Measurements from ENCODE around the gene MAPK8IP3. TPM values are rescaled to one million over a fixed set of nuclear protein-coding genes. Genes with fewer than 3 reads are reported as not detected.

MAPK8IP3 gene
- total and polyA plus RNA-seq, 8 donors = 25.5 to 244 (median 50.3) TPM

- Histone ChIP-seq H3K9me3 (no peaks in the 10 kb centered on the region), H3K27me3 (no peaks in the 10 kb centered on the region), H3K4me1 (peaks cover 0 to 6% (median 5%) of the 10 kb centered on the region in 3 donors), H3K27ac (no peak overlapping the region), H3K36me3 (no peaks in the 10 kb centered on the region), H3K4me3 (no peak overlapping the region)
- WGBS, 2 donors = 93 to 94% methylated on average over 38 of the region's 38 CpGs
- ATAC-seq = no peak
- no peak for FAIRE-seq
- TF ChIP-seq, protein P1, sequence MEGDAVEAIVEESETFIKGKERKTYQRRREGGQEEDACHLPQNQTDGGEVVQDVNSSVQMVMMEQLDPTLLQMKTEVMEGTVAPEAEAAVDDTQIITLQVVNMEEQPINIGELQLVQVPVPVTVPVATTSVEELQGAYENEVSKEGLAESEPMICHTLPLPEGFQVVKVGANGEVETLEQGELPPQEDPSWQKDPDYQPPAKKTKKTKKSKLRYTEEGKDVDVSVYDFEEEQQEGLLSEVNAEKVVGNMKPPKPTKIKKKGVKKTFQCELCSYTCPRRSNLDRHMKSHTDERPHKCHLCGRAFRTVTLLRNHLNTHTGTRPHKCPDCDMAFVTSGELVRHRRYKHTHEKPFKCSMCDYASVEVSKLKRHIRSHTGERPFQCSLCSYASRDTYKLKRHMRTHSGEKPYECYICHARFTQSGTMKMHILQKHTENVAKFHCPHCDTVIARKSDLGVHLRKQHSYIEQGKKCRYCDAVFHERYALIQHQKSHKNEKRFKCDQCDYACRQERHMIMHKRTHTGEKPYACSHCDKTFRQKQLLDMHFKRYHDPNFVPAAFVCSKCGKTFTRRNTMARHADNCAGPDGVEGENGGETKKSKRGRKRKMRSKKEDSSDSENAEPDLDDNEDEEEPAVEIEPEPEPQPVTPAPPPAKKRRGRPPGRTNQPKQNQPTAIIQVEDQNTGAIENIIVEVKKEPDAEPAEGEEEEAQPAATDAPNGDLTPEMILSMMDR (IDR thresholded peaks at IDR 0.05) = no peak
- intact Hi-C loops (cut with DNase I) = no loop called here
- peak in 2 of 6 donors; percentile 40 to 71 for DNase-seq
These were observed 82.2 kb downstream of the MAPK8IP3 start for GRCh38 chr16:1788095-1788707.

DNA sequence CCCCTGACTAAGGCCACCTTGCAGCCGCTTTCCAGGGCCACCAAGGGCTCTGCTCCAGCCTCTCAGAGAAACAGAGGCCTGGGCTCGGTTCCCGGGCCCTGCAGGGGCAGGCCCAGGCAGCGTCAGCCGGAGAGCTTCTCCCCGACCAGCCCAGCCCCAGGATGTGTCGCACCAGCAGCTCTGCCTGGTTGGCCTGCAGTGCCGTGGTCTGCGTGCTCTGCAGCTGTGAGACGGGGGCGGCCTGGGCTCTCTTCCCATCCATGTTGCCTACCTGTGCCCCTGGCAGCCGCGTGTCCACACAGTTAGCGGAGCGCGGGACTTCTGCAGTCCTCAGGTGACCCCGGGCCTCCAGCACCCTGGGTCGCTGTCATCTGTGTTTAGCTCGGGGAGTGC is 82.7 kb downstream of the MAPK8IP3 start:
- DNase-seq = peak in 2 of 6 donors; percentile 36 to 74
- no peaks in the 10 kb centered on the region for H3K27me3 ChIP-seq
- no peak overlapping the region for H3K27ac ChIP-seq
- intact Hi-C loops (cut with DNase I) = no loop called here
- ATAC-seq = no peak
- FAIRE-seq = no peak
- TF ChIP-seq, protein P1 (IDR thresholded peaks at IDR 0.05) = no peak
- no peaks in the 10 kb centered on the region for H3K36me3 ChIP-seq
- no peaks in the 10 kb centered on the region for H3K9me3 ChIP-seq
- peaks cover 3 to 11% (median 5%) of the 10 kb centered on the region in 3 donors for H3K4me1 ChIP-seq
- WGBS, 2 donors = 81 to 82% methylated on average over 19 of the region's 19 CpGs
- no peak overlapping the region for H3K4me3 ChIP-seq

DNA sequence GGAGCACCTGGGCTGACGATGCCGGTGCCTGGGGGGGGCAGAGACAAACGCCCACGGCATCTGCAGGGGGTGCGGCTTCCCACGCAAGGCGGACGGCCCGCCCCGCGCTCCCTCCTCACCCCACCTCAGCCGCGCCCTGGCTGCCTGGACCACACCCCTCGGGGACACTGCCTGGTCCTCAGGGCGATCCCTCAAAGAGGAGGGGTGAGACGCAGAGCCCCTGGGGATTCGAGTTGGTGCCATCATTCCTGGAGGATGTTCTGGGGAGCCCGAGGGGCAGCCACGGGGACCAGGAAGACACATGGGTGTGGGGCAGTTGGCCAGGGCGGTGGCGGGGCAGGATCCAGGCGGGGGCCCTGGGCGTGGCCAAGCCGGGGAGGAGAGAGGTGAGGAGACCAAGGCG is 83.6 kb downstream of the MAPK8IP3 start:
- WGBS, 2 donors = 92 to 93% methylated on average over 25 of the region's 25 CpGs
- no peaks in the 10 kb centered on the region for H3K9me3 ChIP-seq
- no peak overlapping the region for H3K27ac ChIP-seq
- peak in 3 of 6 donors; percentile 7 to 76 (median 44) for DNase-seq
- no peak for ATAC-seq
- TF ChIP-seq, protein P1 (IDR thresholded peaks at IDR 0.05) = no peak
- no peaks in the 10 kb centered on the region for H3K27me3 ChIP-seq
- intact Hi-C loops (cut with DNase I) = no loop called here
- no peaks in the 10 kb centered on the region for H3K36me3 ChIP-seq
- FAIRE-seq = no peak
- H3K4me1 ChIP-seq = peaks cover 9 to 12% (median 10%) of the 10 kb centered on the region in 3 donors
- H3K4me3 ChIP-seq = no peak overlapping the region

DNA sequence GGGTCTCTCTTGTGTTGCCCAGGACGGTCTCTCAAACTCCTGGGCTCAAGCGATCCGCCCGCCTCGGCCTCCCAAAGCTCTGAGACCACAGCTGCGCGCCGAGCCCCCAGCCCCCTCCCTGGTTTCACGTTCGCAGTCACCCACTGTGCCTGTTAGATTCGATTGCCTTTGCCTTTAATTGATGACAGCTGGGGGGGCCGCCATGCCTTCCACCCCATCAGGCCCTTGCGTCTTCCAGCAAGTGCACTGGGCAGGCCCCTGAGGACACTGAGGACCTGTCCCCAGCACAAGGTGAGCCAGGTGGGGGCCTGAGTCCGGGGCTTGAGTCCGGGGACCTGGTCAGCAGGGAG is 84.2 kb downstream of the MAPK8IP3 start:
- no peak for ATAC-seq
- Histone ChIP-seq H3K9me3 (no peaks in the 10 kb centered on the region), H3K36me3 (no peaks in the 10 kb centered on the region), H3K4me1 (peaks cover 9 to 16% (median 16%) of the 10 kb centered on the region in 3 donors), H3K27ac (no peak overlapping the region), H3K4me3 (no peak overlapping the region), H3K27me3 (no peaks in the 10 kb centered on the region)
- TF ChIP-seq, protein P1 (IDR thresholded peaks at IDR 0.05) = no peak
- FAIRE-seq = no peak
- no peak for DNase-seq
- 89 to 92% methylated on average over 13 to 15 of the region's 15 CpGs for WGBS, 2 donors
- intact Hi-C loops (cut with DNase I) = no loop called here

DNA sequence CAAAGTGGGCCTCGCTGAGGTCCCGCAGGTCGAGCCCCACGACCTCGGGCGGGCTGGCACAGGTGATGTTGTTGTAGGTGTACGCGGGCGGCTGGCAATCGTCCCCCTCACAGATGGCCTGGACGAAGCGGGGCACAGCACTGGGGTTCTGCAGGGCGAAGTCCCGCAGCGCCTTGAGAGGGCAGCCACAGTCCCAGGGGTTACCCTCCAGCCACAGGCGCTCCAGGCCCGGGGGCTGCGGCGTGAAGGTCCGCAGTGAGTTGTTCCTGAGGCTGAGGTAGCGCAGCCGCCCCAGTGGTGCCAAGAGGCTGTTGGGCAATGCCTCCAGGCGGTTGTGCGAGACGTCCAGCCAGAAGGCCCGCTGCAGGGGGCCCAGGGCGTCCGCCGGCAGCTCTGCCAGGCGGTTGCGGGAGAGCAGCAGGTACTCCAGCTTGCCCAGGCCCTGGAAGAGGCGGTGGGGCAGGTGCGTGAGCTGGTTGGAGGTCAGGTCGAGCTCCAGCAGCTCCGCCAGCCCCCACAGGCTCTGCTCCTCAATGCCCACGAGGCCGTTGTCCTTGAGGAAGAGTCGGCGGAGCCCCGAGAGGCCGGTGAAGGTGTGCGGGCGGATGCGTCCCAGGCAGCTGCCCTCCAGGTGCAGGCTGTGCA is 84.7 kb downstream of the MAPK8IP3 start:
- Histone ChIP-seq H3K4me3 (no peak overlapping the region), H3K27ac (no peak overlapping the region), H3K4me1 (peaks cover 9 to 17% (median 16%) of the 10 kb centered on the region in 3 donors), H3K27me3 (no peaks in the 10 kb centered on the region), H3K9me3 (no peaks in the 10 kb centered on the region), H3K36me3 (no peaks in the 10 kb centered on the region)
- intact Hi-C loops (cut with DNase I) = no loop called here
- TF ChIP-seq, protein P1 (IDR thresholded peaks at IDR 0.05) = no peak
- ATAC-seq (no peak), FAIRE-seq (no peak), DNase-seq (peak in 1 of 6 donors; percentile 77)
- WGBS, 2 donors = 90 to 92% methylated on average over 39 to 44 of the region's 44 CpGs
